SK-N-SH (cell line): ENCODE measurements around the gene NOG. TPM values are rescaled to one million over a fixed set of nuclear protein-coding genes. Genes with fewer than 3 reads are reported as not detected.

Experiments
- CTCF ChIA-PET: fragments of 300-600, 350-600 bp; formaldehyde crosslinking; extraction: SDS; loops from one replicate; lab custom pipeline; 2021; lab: Yijun Ruan, JAX
- POLR2A ChIA-PET: fragments of 350-600 bp; sonication (Branson Sonifier 250); formaldehyde crosslinking; extraction: SDS; loops from one replicate; lab custom pipeline; 2020; ENCODE audit warnings: antibody characterized with exemption, inconsistent platforms; lab: Yijun Ruan, JAX
- DNase-seq: peaks from one replicate; pipeline ENCODE4 v3.0.0; 2012
- H2AFZ ChIP-seq: fragments of 200-600 bp; sonication (generic); 2 replicates; pipeline ENCODE4 v1.8.1; 2016; ENCODE audit warnings: antibody characterized with exemption, mild to moderate bottlenecking, low read depth
- H3F3A ChIP-seq: fragments of 200-600 bp; sonication (generic); replicated peaks from 2 replicates; pipeline ENCODE3; 2016; ENCODE audit warnings: antibody characterized with exemption, mild to moderate bottlenecking; ENCODE audit not compliant: insufficient read depth
- H3K27ac ChIP-seq, 2 experiments: fragments of 200-500 bp in 1 of 2; fragments of 200-600 bp in 1 of 2; sonication (Bioruptor generic) in 1 of 2; sonication (generic), shearing (Covaris generic) in 1 of 2; 2 replicates each; pipeline versions ENCODE4 v1.5.1 to v1.6.1; 2014 to 2016; ENCODE audit warnings: low read depth in 2 of 2, inconsistent platforms in 1 of 2, low read length in 1 of 2, mild to moderate bottlenecking in 1 of 2, mixed read lengths in 1 of 2
- H3K27me3 ChIP-seq: fragments of 200-600 bp; sonication (generic), shearing (Covaris generic); 2 replicates; pipeline ENCODE4 v1.6.1; 2016; ENCODE audit warnings: mixed run types; ENCODE audit not compliant: insufficient read depth
- H3K36me3 ChIP-seq, 2 experiments: fragments of 200-500 bp in 1 of 2; fragments of 200-600 bp in 1 of 2; sonication (Bioruptor generic) in 1 of 2; sonication (generic) in 1 of 2; replicated peaks in 1 of 2; 2 replicates each; pipeline versions ENCODE3 to v1.5.1; 2014 to 2016; ENCODE audit warnings: low read length in 1 of 2, mild to moderate bottlenecking in 1 of 2; ENCODE audit not compliant: insufficient read depth in 2 of 2, control insufficient read depth in 1 of 2
- H3K4me1 ChIP-seq, 2 experiments: fragments of 200-500 bp in 1 of 2; fragments of 200-600 bp in 1 of 2; sonication (Bioruptor generic) in 1 of 2; sonication (generic), shearing (Covaris generic) in 1 of 2; 2 replicates each; pipeline versions ENCODE4 v1.5.1 to v1.6.1; 2014 to 2016; ENCODE audit warnings: low read depth in 1 of 2, low read length in 1 of 2, mixed run types in 1 of 2; ENCODE audit not compliant: insufficient read depth in 2 of 2, control insufficient read depth in 1 of 2
- H3K4me2 ChIP-seq: fragments of 200-600 bp; sonication (generic), shearing (Covaris generic); 2 replicates; pipeline ENCODE4 v1.6.1; 2017; ENCODE audit warnings: mixed run types
- H3K4me3 ChIP-seq, 2 experiments: fragments of 200-500 bp in 1 of 2; fragments of 200-600 bp in 1 of 2; sonication (Bioruptor generic) in 1 of 2; sonication (generic), shearing (Covaris generic) in 1 of 2; 2 replicates each; pipeline versions ENCODE4 v1.5.1 to v1.8.1; 2014 to 2016; ENCODE audit warnings: low read depth in 2 of 2, inconsistent platforms in 1 of 2, low read length in 1 of 2, mild to moderate bottlenecking in 1 of 2, mixed read lengths in 1 of 2, moderate library complexity in 1 of 2
- H3K79me2 ChIP-seq: fragments of 200-600 bp; sonication (generic); 2 replicates; pipeline ENCODE4 v1.8.1; 2017; ENCODE audit warnings: mild to moderate bottlenecking; ENCODE audit not compliant: insufficient read depth
- H3K9ac ChIP-seq: fragments of 200-600 bp; sonication (generic); 2 replicates; pipeline ENCODE4 v1.6.1; 2017; ENCODE audit warnings: mixed run types
- H3K9me2 ChIP-seq: fragments of 200-600 bp; sonication (generic); 2 replicates; pipeline ENCODE4 v1.6.1; 2017; ENCODE audit warnings: mixed run types
- H3K9me3 ChIP-seq: fragments of 200-600 bp; sonication (generic); 2 replicates; pipeline ENCODE4 v1.6.1; 2017; ENCODE audit warnings: mixed run types, mild to moderate bottlenecking, moderate library complexity
- H4K20me1 ChIP-seq: fragments of 200-600 bp; sonication (generic); 2 replicates; pipeline ENCODE4 v1.6.1; 2017; ENCODE audit warnings: mild to moderate bottlenecking, mixed run types; ENCODE audit not compliant: insufficient read depth
- CHD2 ChIP-seq: fragments of 150-350 bp; IDR thresholded peaks from 2 replicates; pipeline ENCODE4 v1.6.1; 2018; ENCODE audit warnings: low read length; ENCODE audit not compliant: partially characterized antibody
- ELF1 ChIP-seq: IDR thresholded peaks from 2 replicates; pipeline ENCODE4 v1.4.0; 2012
- EZH2phosphoT487 ChIP-seq: fragments of 200-600 bp; sonication (generic); IDR thresholded peaks from 2 replicates; pipeline ENCODE4 v1.6.1; 2017; ENCODE audit warnings: low read depth, mixed run types, mild to moderate bottlenecking, antibody characterized with exemption, moderate library complexity, borderline replicate concordance
- FOSL2 ChIP-seq: IDR thresholded peaks from 2 replicates; pipeline ENCODE4 v1.4.0; 2012; ENCODE audit warnings: low read depth, mild to moderate bottlenecking, moderate library complexity, borderline replicate concordance
- IRF3 ChIP-seq: fragments of 150-350 bp; IDR thresholded peaks from 2 replicates; pipeline ENCODE4 v1.6.1; 2016; ENCODE audit warnings: mild to moderate bottlenecking, low read depth, low read length
- JUND ChIP-seq: IDR thresholded peaks from 2 replicates; pipeline ENCODE4 v1.4.0; 2012
- MXI1 ChIP-seq: IDR thresholded peaks from 2 replicates; pipeline ENCODE4 v1.6.1; 2012; ENCODE audit warnings: mild to moderate bottlenecking, low read depth, low read length, improper control_type of control experiment
- NRF1 ChIP-seq: IDR thresholded peaks from 2 replicates; pipeline ENCODE4 v1.6.1; 2012; ENCODE audit warnings: low read depth, mild to moderate bottlenecking, low read length
- RAD21 ChIP-seq: IDR thresholded peaks from 2 replicates; pipeline ENCODE4 v1.6.1; 2012; ENCODE audit warnings: mild to moderate bottlenecking, low read length
- RCOR1 ChIP-seq: fragments of 150-350 bp; IDR thresholded peaks from 2 replicates; pipeline ENCODE4 v1.6.1; 2017; ENCODE audit warnings: antibody characterized with exemption, low read length
- RFX5 ChIP-seq: IDR thresholded peaks from 2 replicates; pipeline ENCODE4 v1.6.1; 2012; ENCODE audit warnings: mild to moderate bottlenecking, improper control_type of control experiment, low read length
- SMC3 ChIP-seq: IDR thresholded peaks from 2 replicates; pipeline ENCODE4 v1.6.1; 2012; ENCODE audit warnings: low read depth, low read length, improper control_type of control experiment
- YY1 ChIP-seq: IDR thresholded peaks from 2 replicates; pipeline ENCODE4 v1.4.0; 2012; ENCODE audit warnings: low read depth, mild to moderate bottlenecking
- WGBS: methylation state at CpG from one replicate; pipeline ENCODE4 v1.1.6; 2017; ENCODE audit warnings: low lambda C conversion rate; 5-methylcytosine and 5-hydroxymethylcytosine counted together
- polyA plus RNA-seq, 3 experiments: library from polyadenylated mRNA; depleted of rRNA; stranded (reverse); fragments of >200 nt; gene quantifications; 2 replicates each; pipeline ENCODE4 v1.2.3, GENCODE V29; 2012
- TF ChIP-seq, protein P1 (sequence below): IDR thresholded peaks from 2 replicates; pipeline ENCODE4 v1.4.0; 2012; ENCODE audit warnings: low read depth, borderline replicate concordance
- TF ChIP-seq, protein P2 (sequence below): IDR thresholded peaks from 2 replicates; pipeline ENCODE4; 2012
- TF ChIP-seq, protein P3 (sequence below): fragments of 200-600 bp; sonication (generic); IDR thresholded peaks from 2 replicates; pipeline ENCODE4 v1.6.1; 2017; ENCODE audit warnings: antibody characterized with exemption, mild to moderate bottlenecking, moderate library complexity

Gene NOG
- polyA plus RNA-seq, 1 of the 3 experiments (the other 2 are of a cell fraction) = 3.1 TPM

- no peak overlapping the region for H2AFZ ChIP-seq
- no peaks in the 10 kb centered on the region for H3K27me3 ChIP-seq
- no peaks in the 10 kb centered on the region for H3K9me2 ChIP-seq
- no peak overlapping the region for H3K4me2 ChIP-seq
- no peaks in the 10 kb centered on the region for H3K9me3 ChIP-seq
- no peak for DNase-seq
- no peak overlapping the region for H3K27ac ChIP-seq
- H3K36me3 ChIP-seq = no peaks in the 10 kb centered on the region
- ChIA-PET CTCF (interaction anchor here (0.9 to 11.7 kb wide), 5 partner anchors 20 to 181 kb away, joined by 3 to 253 read pairs (median 3); no protein-coding TSS in a partner anchor), POLR2A (no interaction called here)
- peaks cover 5 to 6% of the 10 kb centered on the region in 2 experiments; a peak in 3 of 4 replicates for H3K4me1 ChIP-seq
- peaks cover 24% of the 10 kb centered on the region for H3F3A ChIP-seq
- no peak overlapping the region for H3K4me3 ChIP-seq
- peaks cover 9% of the 10 kb centered on the region; the same call in 1 of the 2 replicates for H3K79me2 ChIP-seq
- no peak overlapping the region for H3K9ac ChIP-seq
- no peaks in the 10 kb centered on the region for H4K20me1 ChIP-seq
- 80% methylated on average over 4 of the region's 4 CpGs for WGBS
- TF ChIP-seq, protein P1, sequence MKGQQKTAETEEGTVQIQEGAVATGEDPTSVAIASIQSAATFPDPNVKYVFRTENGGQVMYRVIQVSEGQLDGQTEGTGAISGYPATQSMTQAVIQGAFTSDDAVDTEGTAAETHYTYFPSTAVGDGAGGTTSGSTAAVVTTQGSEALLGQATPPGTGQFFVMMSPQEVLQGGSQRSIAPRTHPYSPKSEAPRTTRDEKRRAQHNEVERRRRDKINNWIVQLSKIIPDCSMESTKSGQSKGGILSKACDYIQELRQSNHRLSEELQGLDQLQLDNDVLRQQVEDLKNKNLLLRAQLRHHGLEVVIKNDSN = no peak
- TF ChIP-seq ELF1 (no peak), MXI1 (no peak), EZH2phosphoT487 (no peak)
Observed at GRCh38 chr17:56599088-56599487, 5.6 kb downstream of the NOG start.

- DNase-seq = no peak
- CTCF ChIA-PET = interaction anchor here (1.0 to 11.7 kb wide), 6 partner anchors 19 to 180 kb away, joined by 3 to 253 read pairs (median 3); no protein-coding TSS in a partner anchor
- peaks cover 9% of the 10 kb centered on the region; the same call in 1 of the 2 replicates for H3K79me2 ChIP-seq
- H3K9me3 ChIP-seq = no peaks in the 10 kb centered on the region
- H2AFZ ChIP-seq = no peak overlapping the region
- no peak overlapping the region for H3K4me2 ChIP-seq
- no peaks in the 10 kb centered on the region for H3K27me3 ChIP-seq
- no peaks in the 10 kb centered on the region for H3K9me2 ChIP-seq
- H3K4me1 ChIP-seq = peaks cover 2 to 5% of the 10 kb centered on the region in 2 experiments; a peak in 3 of 4 replicates
- H3K27ac ChIP-seq = no peak overlapping the region
- H4K20me1 ChIP-seq = no peaks in the 10 kb centered on the region
- H3K4me3 ChIP-seq = no peak overlapping the region
- TF ChIP-seq RAD21 = no peak
- TF ChIP-seq FOSL2 = no peak
- no peak for TF ChIP-seq ELF1
- no peak for TF ChIP-seq MXI1
- no peaks in the 10 kb centered on the region for H3K36me3 ChIP-seq
- WGBS = 87% methylated on average over 1 of the region's 1 CpG
- peaks cover 20% of the 10 kb centered on the region for H3F3A ChIP-seq
- POLR2A ChIA-PET = no interaction called here
- no peak overlapping the region for H3K9ac ChIP-seq
Observed at GRCh38 chr17:56599566-56599965, 6.1 kb downstream of the NOG start.

DNA sequence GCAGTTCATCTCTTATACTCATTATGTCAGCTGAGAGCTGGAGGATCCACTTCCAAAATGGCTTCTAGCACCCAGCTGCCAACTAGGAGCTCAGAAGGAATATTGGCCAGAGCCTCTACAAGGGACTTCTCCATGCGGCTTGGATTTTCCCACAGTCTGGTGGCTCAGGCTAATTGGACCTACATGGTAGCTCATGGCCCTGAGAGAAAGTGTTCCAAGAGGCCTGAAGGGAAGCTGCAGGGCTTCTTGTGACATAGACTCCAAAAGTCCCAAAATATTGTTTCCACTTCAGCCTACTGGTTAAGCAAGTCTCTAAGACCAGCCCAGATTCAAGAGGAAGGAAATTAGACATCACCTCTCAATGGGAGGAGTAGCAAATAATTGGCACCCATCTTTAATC lies 6.8 kb downstream of the NOG start:
- H3K27ac ChIP-seq = no peak overlapping the region
- H3K4me3 ChIP-seq = no peak overlapping the region
- H3K79me2 ChIP-seq = peaks cover 9% of the 10 kb centered on the region; the same call in 1 of the 2 replicates
- H3K4me1 ChIP-seq = peaks cover 0 to 5% of the 10 kb centered on the region in 2 experiments; a peak in 3 of 4 replicates
- no peaks in the 10 kb centered on the region for H3K9me2 ChIP-seq
- H3K4me2 ChIP-seq = no peak overlapping the region
- H3K9me3 ChIP-seq = no peaks in the 10 kb centered on the region
- no peaks in the 10 kb centered on the region for H3K27me3 ChIP-seq
- CTCF ChIA-PET = interaction anchor here (1.0 to 1.6 kb wide), 3 partner anchors 18 to 116 kb away, joined by 3 to 9 read pairs (median 3); no protein-coding TSS in a partner anchor
- 67% methylated on average over 1 of the region's 1 CpG for WGBS
- H2AFZ ChIP-seq = no peak overlapping the region
- DNase-seq = no peak
- POLR2A ChIA-PET = no interaction called here
- H3F3A ChIP-seq = peaks cover 13% of the 10 kb centered on the region
- no peaks in the 10 kb centered on the region for H4K20me1 ChIP-seq
- H3K36me3 ChIP-seq = no peaks in the 10 kb centered on the region
- H3K9ac ChIP-seq = no peak overlapping the region
- no peak for TF ChIP-seq SMC3
- TF ChIP-seq RFX5 = no peak
- TF ChIP-seq, protein P2, sequence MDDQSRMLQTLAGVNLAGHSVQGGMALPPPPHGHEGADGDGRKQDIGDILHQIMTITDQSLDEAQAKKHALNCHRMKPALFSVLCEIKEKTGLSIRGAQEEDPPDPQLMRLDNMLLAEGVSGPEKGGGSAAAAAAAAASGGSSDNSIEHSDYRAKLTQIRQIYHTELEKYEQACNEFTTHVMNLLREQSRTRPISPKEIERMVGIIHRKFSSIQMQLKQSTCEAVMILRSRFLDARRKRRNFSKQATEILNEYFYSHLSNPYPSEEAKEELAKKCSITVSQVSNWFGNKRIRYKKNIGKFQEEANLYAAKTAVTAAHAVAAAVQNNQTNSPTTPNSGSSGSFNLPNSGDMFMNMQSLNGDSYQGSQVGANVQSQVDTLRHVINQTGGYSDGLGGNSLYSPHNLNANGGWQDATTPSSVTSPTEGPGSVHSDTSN = no peak
- no peak for TF ChIP-seq NRF1
- TF ChIP-seq, protein P3, sequence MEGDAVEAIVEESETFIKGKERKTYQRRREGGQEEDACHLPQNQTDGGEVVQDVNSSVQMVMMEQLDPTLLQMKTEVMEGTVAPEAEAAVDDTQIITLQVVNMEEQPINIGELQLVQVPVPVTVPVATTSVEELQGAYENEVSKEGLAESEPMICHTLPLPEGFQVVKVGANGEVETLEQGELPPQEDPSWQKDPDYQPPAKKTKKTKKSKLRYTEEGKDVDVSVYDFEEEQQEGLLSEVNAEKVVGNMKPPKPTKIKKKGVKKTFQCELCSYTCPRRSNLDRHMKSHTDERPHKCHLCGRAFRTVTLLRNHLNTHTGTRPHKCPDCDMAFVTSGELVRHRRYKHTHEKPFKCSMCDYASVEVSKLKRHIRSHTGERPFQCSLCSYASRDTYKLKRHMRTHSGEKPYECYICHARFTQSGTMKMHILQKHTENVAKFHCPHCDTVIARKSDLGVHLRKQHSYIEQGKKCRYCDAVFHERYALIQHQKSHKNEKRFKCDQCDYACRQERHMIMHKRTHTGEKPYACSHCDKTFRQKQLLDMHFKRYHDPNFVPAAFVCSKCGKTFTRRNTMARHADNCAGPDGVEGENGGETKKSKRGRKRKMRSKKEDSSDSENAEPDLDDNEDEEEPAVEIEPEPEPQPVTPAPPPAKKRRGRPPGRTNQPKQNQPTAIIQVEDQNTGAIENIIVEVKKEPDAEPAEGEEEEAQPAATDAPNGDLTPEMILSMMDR = no peak
- no peak for TF ChIP-seq YY1
- no peak for TF ChIP-seq CHD2
- no peak for TF ChIP-seq MXI1
- TF ChIP-seq IRF3 = no peak
- TF ChIP-seq JUND = no peak
- no peak for TF ChIP-seq RCOR1
